ENCODE results near the gene PXT1.

The PXT1 gene

DNA sequence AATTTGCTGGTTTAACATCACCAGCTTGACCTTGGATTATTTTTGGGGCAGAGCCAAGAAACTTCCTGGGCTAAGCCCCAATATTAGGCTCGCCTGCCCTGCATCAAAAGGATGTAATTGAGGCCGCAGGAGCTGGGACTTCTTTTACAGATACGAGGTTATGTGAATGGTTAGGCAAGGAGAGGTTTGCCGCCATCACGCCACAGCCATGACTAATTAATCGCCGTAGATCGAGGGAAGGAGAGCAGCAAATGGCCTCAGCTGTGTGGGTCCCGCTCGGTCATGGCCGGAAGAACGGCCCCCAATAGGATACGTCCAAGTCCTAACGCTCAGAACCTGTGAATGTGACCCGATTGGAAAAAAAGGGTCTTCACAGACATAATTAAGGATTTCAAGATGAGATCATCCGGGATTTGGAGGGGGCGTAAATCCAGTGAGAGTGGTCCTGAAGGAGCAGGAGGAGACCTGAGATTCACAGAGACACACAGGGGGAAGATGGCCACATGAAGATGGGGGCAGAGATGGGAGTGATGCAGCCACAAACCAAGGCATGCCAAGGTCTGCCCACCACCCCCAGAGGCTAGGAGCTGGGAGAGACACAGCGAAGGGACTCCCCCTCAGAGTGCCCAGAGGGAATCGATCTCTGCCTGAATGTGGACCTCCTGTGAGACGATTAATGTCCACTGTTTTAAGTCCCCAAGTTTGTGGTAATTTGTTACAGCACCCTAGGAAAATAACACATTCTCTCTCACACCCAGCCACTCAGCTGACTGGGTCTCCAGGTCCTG, 96.0 kb downstream of the PXT1 start:
- DNase-seq (ENCODE audit: low read depth): no peak

- DNase-seq (ENCODE audit: low read depth): no peak
Observed at GRCh38 chr6:36345681-36346466, 96.8 kb downstream of the PXT1 start.

GRCh38 chr6:36343109-36343680, 99.5 kb downstream of the PXT1 start:
- DNase-seq (ENCODE audit: low read depth): no peak

DNA sequence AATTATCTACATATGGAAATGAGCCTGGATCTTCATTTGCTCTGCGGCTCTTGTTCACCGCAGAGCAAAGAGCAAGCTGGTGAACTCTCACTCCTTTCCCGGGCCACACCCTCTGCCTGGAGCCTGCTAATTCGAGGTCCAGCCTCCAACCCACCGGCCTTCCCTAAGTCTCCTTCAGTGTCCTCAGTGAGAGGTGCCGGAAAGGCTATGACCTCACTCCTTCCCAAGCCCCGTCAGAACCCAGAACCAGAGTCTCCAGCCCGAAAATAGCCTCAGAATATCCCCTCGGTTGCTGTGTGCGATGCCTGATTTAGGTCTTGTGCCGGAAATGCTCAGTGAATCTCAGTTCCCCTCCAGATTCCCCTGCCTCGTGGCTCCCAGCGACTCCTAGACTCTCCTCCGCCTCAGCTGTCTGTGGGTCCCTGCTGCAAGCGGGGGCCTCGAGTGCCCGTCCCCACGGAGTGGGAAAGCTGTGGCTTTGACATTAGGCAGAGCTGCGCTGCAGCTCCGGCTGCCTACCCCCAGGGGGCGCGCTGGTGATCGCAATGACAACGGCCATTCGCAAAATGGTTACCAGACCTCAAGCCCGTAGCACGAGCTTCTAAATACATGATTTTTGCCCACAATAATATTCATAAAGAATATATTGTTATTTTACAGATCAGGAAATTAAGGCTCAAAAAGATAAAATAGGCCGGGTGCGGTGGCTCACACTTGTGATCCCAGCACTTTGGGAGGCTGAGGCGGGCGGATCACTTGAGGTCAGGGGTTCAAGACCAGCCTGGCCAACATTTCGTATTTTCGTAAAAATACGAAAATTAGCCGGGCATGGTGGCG, 101.8 kb downstream of the PXT1 start:
- DNase-seq (ENCODE audit: low read depth): peak; percentile 42
